Measurements from ENCODE around the gene FIS1. TPM values are rescaled to one million over a fixed set of nuclear protein-coding genes. Genes with fewer than 3 reads are reported as not detected.
A peak's percentile ranks its signal among the peaks of the same experiment; 100 is the strongest.
"Not testable (repeated sequence)": the region's sequence is repeated elsewhere in the genome, so short reads cannot be mapped to it uniquely, and the experiment has no call there.

FIS1 gene
- 100 to 1,000 TPM; 100 to 104 TPM for total RNA-seq
- 100 to 1,000 TPM; 186 to 198 TPM for polyA plus RNA-seq

GRCh38 chr7:101244375-101245146 lies at the start of gene FIS1:
TSS of gene FIS1 (minus strand) at chr7:101245081. CDS start at chr7:101245004, 77 bp downstream.
- CTCF ChIA-PET (ENCODE audit: partially characterized antibody) = interaction anchor here (0.9 to 5.8 kb wide), 27 partner anchors 9 to 355 kb away, joined by 3 to 105 read pairs (median 5); partner anchors contain the start of genes PLOD3, UFSP1 and ZNHIT1
- DNase-seq = peak; percentile 91 to 96 (median 93)
- intact Hi-C loops (cut with micrococcal nuclease) = loop anchor here (1.0 to 2.0 kb wide), 6 partner anchors 8 to 356 kb away; partner anchors contain the start of genes IFT22, UFSP1 and ZNHIT1
- no peaks in the 10 kb centered on the region for H3K9me3 ChIP-seq (ENCODE audit: control insufficient read depth in 1 of 2, low read length in 2 of 2)
- Mint-ChIP-seq H3K4me3 (peak within 1 kb of the TSS; percentile 93 to 99 (median 97)), H3K36me3 (peaks cover 4 to 30% of the 10 kb centered on the region in 2 donors), H3K27ac (peak within 1 kb of the TSS; percentile 93 to 99 (median 97)), H3K4me1 (peaks cover 14 to 50% (median 24%) of the 10 kb centered on the region in 4 donors), H3K9me3 (no peaks in the 10 kb centered on the region), H3K27me3 (no peaks in the 10 kb centered on the region)
- peaks cover 24% of the 10 kb centered on the region for H3K4me1 ChIP-seq (ENCODE audit: insufficient read depth, low read length)
- POLR2A ChIA-PET (ENCODE audit: partially characterized antibody) = interaction anchor here (0.7 to 4.0 kb wide), 20 partner anchors 9 to 816 kb away, joined by 3 to 102 read pairs (median 6); partner anchors contain the start of genes IFT22, PLOD3, POP7 and SRRT
- peak within 1 kb of the TSS; percentile 95 to 100 for H3K4me3 ChIP-seq (ENCODE audit: low read length in 2 of 2)
- H3K36me3 ChIP-seq (ENCODE audit: insufficient read depth, low read length) = peaks cover 16% of the 10 kb centered on the region
- H3K27ac ChIP-seq (ENCODE audit: low read depth, low read length) = peak within 1 kb of the TSS; percentile 85
- H3K27me3 ChIP-seq (ENCODE audit: insufficient read depth, low read length) = no peaks in the 10 kb centered on the region

- Mint-ChIP-seq H3K36me3 (no peaks in the 10 kb centered on the region), H3K9me3 (peaks cover 0 to 6% (median 0%) of the 10 kb centered on the region in 8 donors), H3K4me1 (peaks cover 3 to 14% (median 9%) of the 10 kb centered on the region in 4 donors), H3K27me3 (peaks cover 30 to 31% of the 10 kb centered on the region in 2 donors), H3K27ac (peak overlapping the region in 1 of 7 donors; percentile 19), H3K4me3 (no peak overlapping the region)
- Histone ChIP-seq H3K27ac (ENCODE audit: low read depth, low read length) (no peak overlapping the region), H3K9me3 (ENCODE audit: control insufficient read depth in 1 of 2, low read length in 2 of 2) (no peaks in the 10 kb centered on the region), H3K4me3 (ENCODE audit: low read length in 2 of 2) (no peak overlapping the region), H3K36me3 (ENCODE audit: insufficient read depth, low read length) (no peaks in the 10 kb centered on the region), H3K27me3 (ENCODE audit: insufficient read depth, low read length) (peaks cover 7% of the 10 kb centered on the region), H3K4me1 (ENCODE audit: insufficient read depth, low read length) (peaks cover 5% of the 10 kb centered on the region)
- ChIA-PET POLR2A (ENCODE audit: partially characterized antibody) (no interaction called here), CTCF (ENCODE audit: partially characterized antibody) (interaction anchor here (4.4 to 7.8 kb wide), 2 partner anchors 12 to 151 kb away, joined by 26 to 44 read pairs; no protein-coding TSS in a partner anchor)
- DNase-seq = no peak
- intact Hi-C loops (cut with micrococcal nuclease) = no loop called here
Measured at GRCh38 chr7:101294039-101294831, 49.4 kb upstream of the FIS1 start.

DNA sequence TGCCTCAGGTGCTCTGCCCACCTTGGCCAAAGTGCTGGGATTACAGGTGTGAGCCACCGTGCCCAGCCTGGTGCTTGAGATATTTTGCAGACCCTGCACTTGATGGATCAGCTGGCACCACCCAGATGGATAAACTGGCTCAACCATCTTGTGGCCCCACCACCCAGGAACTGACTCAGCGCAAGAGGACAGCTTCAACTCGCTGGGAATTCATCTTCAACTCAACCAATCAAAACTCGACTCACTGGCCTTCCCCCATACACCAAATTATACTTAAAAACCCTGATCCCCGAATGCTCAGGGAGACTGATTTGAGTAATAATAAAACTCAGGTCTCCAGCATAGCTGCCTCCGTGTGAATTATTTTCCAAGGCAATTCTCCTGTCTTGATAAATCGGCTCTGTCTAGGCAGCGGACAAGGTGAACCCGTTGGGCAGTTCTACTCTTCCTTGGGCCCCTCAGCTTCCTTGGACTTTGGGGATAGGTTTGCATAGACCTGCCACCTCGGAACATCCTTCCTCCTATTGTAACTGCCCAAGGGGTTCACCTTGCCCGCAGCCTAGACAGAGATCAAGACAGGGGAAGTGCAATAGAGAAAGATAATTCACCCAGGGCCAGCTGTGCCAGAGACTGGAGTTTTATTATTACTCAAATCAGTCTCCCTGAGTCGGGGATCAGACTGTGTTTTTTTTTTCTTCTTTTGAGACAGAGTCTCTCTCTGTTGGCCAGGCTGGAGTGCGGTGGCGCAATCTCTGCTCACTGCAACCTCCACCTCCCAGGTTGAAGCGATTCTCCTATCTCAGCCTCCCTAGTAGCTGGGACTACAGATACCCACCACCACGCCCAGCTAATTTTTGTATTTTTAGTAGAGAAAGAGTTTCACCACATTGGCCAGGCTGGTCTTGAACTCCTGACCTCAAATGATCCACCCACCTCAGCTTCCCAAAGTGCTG lies 48.5 kb upstream of the FIS1 start:
- CTCF ChIA-PET (ENCODE audit: partially characterized antibody) = interaction anchor here (1.1 to 7.8 kb wide), 4 partner anchors 11 to 150 kb away, joined by 4 to 44 read pairs (median 16); no protein-coding TSS in a partner anchor
- H3K4me3 ChIP-seq (ENCODE audit: low read length in 2 of 2); H3K27ac ChIP-seq (ENCODE audit: low read depth, low read length); H3K36me3 Mint-ChIP-seq; H3K36me3 ChIP-seq (ENCODE audit: insufficient read depth, low read length); H3K27ac Mint-ChIP-seq; H3K4me1 ChIP-seq (ENCODE audit: insufficient read depth, low read length); intact Hi-C loops (cut with micrococcal nuclease); H3K9me3 ChIP-seq (ENCODE audit: control insufficient read depth in 1 of 2, low read length in 2 of 2); H3K9me3 Mint-ChIP-seq; H3K27me3 ChIP-seq (ENCODE audit: insufficient read depth, low read length); POLR2A ChIA-PET (ENCODE audit: partially characterized antibody); H3K4me3 Mint-ChIP-seq; DNase-seq: not testable (repeated sequence)
- Mint-ChIP-seq H3K27me3 (peaks cover 28 to 30% of the 10 kb centered on the region in 2 donors), H3K4me1 (peaks cover 3 to 14% (median 9%) of the 10 kb centered on the region in 4 donors)

DNA sequence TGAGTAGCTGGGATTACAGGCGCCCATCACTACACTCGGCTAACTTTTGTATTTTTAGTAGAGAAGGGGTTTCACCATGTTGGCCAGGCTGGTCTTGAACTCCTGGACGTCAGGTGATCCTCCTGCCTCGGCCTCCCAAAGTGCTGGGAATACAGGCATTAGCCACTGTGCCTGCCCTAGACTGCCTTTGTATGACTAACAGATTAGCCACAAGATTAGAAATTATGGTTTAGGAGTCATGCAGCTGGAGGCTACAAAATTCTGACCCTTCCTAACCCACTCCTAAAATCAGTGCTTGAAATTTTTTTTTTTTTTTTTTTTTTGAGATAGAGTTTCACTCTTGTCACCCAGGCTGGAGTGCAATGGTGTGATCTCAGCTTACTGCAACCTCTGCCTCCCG lies 47.7 kb upstream of the FIS1 start:
- H3K9me3 Mint-ChIP-seq; POLR2A ChIA-PET (ENCODE audit: partially characterized antibody); H3K36me3 Mint-ChIP-seq; intact Hi-C loops (cut with micrococcal nuclease); H3K27ac ChIP-seq (ENCODE audit: low read depth, low read length); H3K4me1 ChIP-seq (ENCODE audit: insufficient read depth, low read length); H3K27ac Mint-ChIP-seq; H3K4me3 ChIP-seq (ENCODE audit: low read length in 2 of 2); H3K36me3 ChIP-seq (ENCODE audit: insufficient read depth, low read length); DNase-seq; H3K4me3 Mint-ChIP-seq; H3K9me3 ChIP-seq (ENCODE audit: control insufficient read depth in 1 of 2, low read length in 2 of 2); H3K27me3 ChIP-seq (ENCODE audit: insufficient read depth, low read length): not testable (repeated sequence)
- CTCF ChIA-PET (ENCODE audit: partially characterized antibody) = interaction anchor here (1.1 to 7.8 kb wide), 4 partner anchors 11 to 149 kb away, joined by 4 to 44 read pairs (median 16); no protein-coding TSS in a partner anchor
- peaks cover 3 to 14% (median 9%) of the 10 kb centered on the region in 4 donors for H3K4me1 Mint-ChIP-seq
- H3K27me3 Mint-ChIP-seq = peaks cover 24 to 25% of the 10 kb centered on the region in 2 donors

- H3K9me3 Mint-ChIP-seq; H3K4me3 ChIP-seq (ENCODE audit: low read length in 2 of 2); H3K36me3 Mint-ChIP-seq; H3K27ac ChIP-seq (ENCODE audit: low read depth, low read length); H3K36me3 ChIP-seq (ENCODE audit: insufficient read depth, low read length); intact Hi-C loops (cut with micrococcal nuclease); H3K27me3 ChIP-seq (ENCODE audit: insufficient read depth, low read length); POLR2A ChIA-PET (ENCODE audit: partially characterized antibody); H3K27ac Mint-ChIP-seq; H3K4me1 ChIP-seq (ENCODE audit: insufficient read depth, low read length); H3K9me3 ChIP-seq (ENCODE audit: control insufficient read depth in 1 of 2, low read length in 2 of 2): not testable (repeated sequence)
- DNase-seq = peak; percentile 44 to 56 (median 51)
- H3K4me1 Mint-ChIP-seq = peaks cover 3 to 18% (median 11%) of the 10 kb centered on the region in 4 donors
- H3K4me3 Mint-ChIP-seq = peak overlapping the region in 2 of 8 donors; percentile 9 to 15
- H3K27me3 Mint-ChIP-seq = peaks cover 16 to 20% of the 10 kb centered on the region in 2 donors
- CTCF ChIA-PET (ENCODE audit: partially characterized antibody) = interaction anchor here (0.6 to 7.8 kb wide), 22 partner anchors 8 to 1940 kb away, joined by 3 to 44 read pairs (median 3); partner anchors contain the start of genes AZGP1, IFT22, PLOD3 and ZNHIT1
Measured at GRCh38 chr7:101290186-101291037, 45.5 kb upstream of the FIS1 start.

- H3K4me3 ChIP-seq (ENCODE audit: low read length in 2 of 2); H3K9me3 Mint-ChIP-seq; H3K9me3 ChIP-seq (ENCODE audit: control insufficient read depth in 1 of 2, low read length in 2 of 2); H3K4me1 ChIP-seq (ENCODE audit: insufficient read depth, low read length); H3K27ac ChIP-seq (ENCODE audit: low read depth, low read length); POLR2A ChIA-PET (ENCODE audit: partially characterized antibody); DNase-seq; H3K27ac Mint-ChIP-seq; H3K36me3 Mint-ChIP-seq; H3K27me3 ChIP-seq (ENCODE audit: insufficient read depth, low read length); H3K36me3 ChIP-seq (ENCODE audit: insufficient read depth, low read length); H3K4me3 Mint-ChIP-seq: not testable (repeated sequence)
- Mint-ChIP-seq H3K4me1 (peaks cover 3 to 18% (median 11%) of the 10 kb centered on the region in 4 donors), H3K27me3 (peaks cover 16 to 20% of the 10 kb centered on the region in 2 donors)
- CTCF ChIA-PET (ENCODE audit: partially characterized antibody) = interaction anchor here (1.6 to 7.8 kb wide), 7 partner anchors 8 to 146 kb away, joined by 4 to 44 read pairs (median 7); no protein-coding TSS in a partner anchor
- intact Hi-C loops (cut with micrococcal nuclease) = loop anchor here (10.0 kb wide), 1 partner anchor 395 kb away; the partner anchor contains the start of gene ACHE
Measured at GRCh38 chr7:101289687-101290086, 44.8 kb upstream of the FIS1 start.
